IMR-90 (cell line): ENCODE results near the gene AMOTL1. TPM values are rescaled to one million over a fixed set of nuclear protein-coding genes. Genes with fewer than 3 reads are reported as not detected.
A peak's percentile ranks its signal among the peaks of the same experiment; 100 is the strongest.

ENCODE experiments used
- ATAC-seq: fragments of 200-7000 bp; cut with Tn5 transposase; 2 replicates; pipeline ENCODE4 v1.9.1; 2020; ENCODE audit warnings: low read depth, mild to moderate bottlenecking, moderate library complexity
- BruUV-seq: library from RNA; stranded (reverse); fragments of 400-500 nt; replicated peaks from 2 replicates; lab custom pipeline; 2021; lab: Mats Ljungman, UMichigan
- CTCF ChIA-PET: fragments of 300-600 bp; formaldehyde crosslinking; extraction: SDS; loops from one replicate; lab custom pipeline; 2021; ENCODE audit warnings: antibody characterized with exemption; lab: Yijun Ruan, JAX
- POLR2A ChIA-PET: fragments of 300-600 bp; sonication (Branson Sonifier 250); formaldehyde crosslinking; loops from one replicate; lab custom pipeline; 2022; ENCODE audit warnings: antibody characterized with exemption; ENCODE audit not compliant: unreplicated experiment; lab: Charles Lee
- DNase-seq: peaks from one replicate; pipeline ENCODE4 v3.0.0; 2013
- H2AFZ ChIP-seq: replicated peaks from 2 replicates; pipeline ENCODE3; 2013; ENCODE audit warnings: low read length, mild to moderate bottlenecking; ENCODE audit not compliant: poor library complexity
- H2AK5ac ChIP-seq: 2 replicates; pipeline ENCODE4 v1.6.1; 2013; ENCODE audit warnings: low read depth, low read length, inconsistent platforms
- H2AK9ac ChIP-seq: replicated peaks from 2 replicates; pipeline ENCODE3; 2013; ENCODE audit warnings: mild to moderate bottlenecking, low read depth, low read length, moderate library complexity; ENCODE audit not compliant: poor library complexity
- H2BK120ac ChIP-seq: 2 replicates; pipeline ENCODE4 v1.6.1; 2013; ENCODE audit warnings: low read depth, low read length, inconsistent platforms
- H2BK15ac ChIP-seq: 3 replicates; pipeline ENCODE4 v1.6.1; 2013; ENCODE audit warnings: low read depth, low read length, inconsistent platforms
- H2BK20ac ChIP-seq: 2 replicates; pipeline ENCODE4 v1.6.1; 2013; ENCODE audit warnings: low read depth, mild to moderate bottlenecking, inconsistent platforms, low read length, moderate library complexity
- H2BK5ac ChIP-seq: 2 replicates; pipeline ENCODE4 v1.6.1; 2013; ENCODE audit warnings: mild to moderate bottlenecking, low read depth, low read length, inconsistent platforms; ENCODE audit not compliant: poor library complexity, severe bottlenecking
- H3K14ac ChIP-seq: replicated peaks from 2 replicates; pipeline ENCODE4 v1.6.1; 2013; ENCODE audit warnings: low read depth, low read length, inconsistent platforms
- H3K18ac ChIP-seq: 2 replicates; pipeline ENCODE4 v1.6.1; 2013; ENCODE audit warnings: low read depth, low read length, control low read depth
- H3K23ac ChIP-seq: 2 replicates; pipeline ENCODE4 v1.6.1; 2013; ENCODE audit warnings: low read depth, low read length, inconsistent platforms
- H3K27ac ChIP-seq: 2 replicates; pipeline ENCODE4 v1.5.1; 2013; ENCODE audit warnings: mild to moderate bottlenecking, control low read depth, low read length; ENCODE audit not compliant: insufficient read depth
- H3K27me3 ChIP-seq: 2 replicates; pipeline ENCODE4 v1.6.1; 2013; ENCODE audit warnings: low read length; ENCODE audit not compliant: control insufficient read depth, insufficient read depth
- H3K36me3 ChIP-seq: 2 replicates; pipeline ENCODE4 v1.6.1; 2013; ENCODE audit warnings: low read length, mixed read lengths; ENCODE audit not compliant: control insufficient read depth, insufficient read depth
- H3K4ac ChIP-seq: 2 replicates; pipeline ENCODE4 v1.6.1; 2013; ENCODE audit warnings: low read depth, low read length, inconsistent platforms
- H3K4me1 ChIP-seq: 2 replicates; pipeline ENCODE4 v1.6.1; 2013; ENCODE audit warnings: low read length, mixed read lengths; ENCODE audit not compliant: control insufficient read depth, insufficient read depth
- H3K4me2 ChIP-seq: 2 replicates; pipeline ENCODE4 v1.6.1; 2013; ENCODE audit warnings: low read depth, mild to moderate bottlenecking, control low read depth, low read length, moderate library complexity
- H3K4me3 ChIP-seq: 2 replicates; pipeline ENCODE4 v1.5.1; 2013; ENCODE audit warnings: low read depth, mild to moderate bottlenecking, control low read depth, low read length, moderate library complexity; ENCODE audit not compliant: insufficient read depth
- H3K56ac ChIP-seq: 2 replicates; pipeline ENCODE4 v1.6.1; 2013; ENCODE audit warnings: low read length, inconsistent platforms; ENCODE audit not compliant: insufficient read depth; ENCODE audit errors: extremely low read depth
- H3K79me1 ChIP-seq, 2 experiments: 2 replicates each; pipeline ENCODE4 v1.6.1; 2013; ENCODE audit warnings: low read length in 2 of 2, inconsistent platforms in 1 of 2, low read depth in 1 of 2
- H3K9ac ChIP-seq: 2 replicates; pipeline ENCODE4 v1.6.1; 2013; ENCODE audit warnings: low read depth, low read length, control low read depth
- H3K9me1 ChIP-seq: 2 replicates; pipeline ENCODE4 v1.6.1; 2013; ENCODE audit warnings: low read length, inconsistent platforms; ENCODE audit not compliant: insufficient read depth
- H3K9me3 ChIP-seq: 2 replicates; pipeline ENCODE4 v1.6.1; 2013; ENCODE audit warnings: low read length; ENCODE audit not compliant: control insufficient read depth, insufficient read depth
- H4K20me1 ChIP-seq: 2 replicates; pipeline ENCODE4 v1.6.1; 2013; ENCODE audit warnings: low read length, inconsistent platforms; ENCODE audit not compliant: insufficient read depth
- H4K5ac ChIP-seq: 2 replicates; pipeline ENCODE4 v1.6.1; 2013; ENCODE audit warnings: mild to moderate bottlenecking, low read depth, low read length, control low read depth
- H4K8ac ChIP-seq, 2 experiments: 2 replicates each; pipeline ENCODE4 v1.6.1; 2013; ENCODE audit warnings: low read depth in 2 of 2, low read length in 2 of 2, control low read depth in 1 of 2, inconsistent platforms in 1 of 2
- H4K91ac ChIP-seq: 2 replicates; pipeline ENCODE4 v1.6.1; 2013; ENCODE audit warnings: low read depth, low read length, inconsistent platforms; ENCODE audit not compliant: insufficient read depth
- CHD1 ChIP-seq: IDR thresholded peaks from 2 replicates; pipeline ENCODE4 v1.6.1; 2012; ENCODE audit warnings: low read depth, low read length, improper control_type of control experiment
- CTCF ChIP-seq: conservative IDR thresholded peaks from 2 replicates; pipeline ENCODE4 v1.5.1; 2012; ENCODE audit warnings: mild to moderate bottlenecking, low read depth, low read length, improper control_type of control experiment
- ELK1 ChIP-seq: fragments of 150-350 bp; IDR thresholded peaks from 2 replicates; pipeline ENCODE4 v1.6.1; 2016; ENCODE audit warnings: low read depth, mild to moderate bottlenecking, low read length, moderate library complexity, borderline replicate concordance
- MAFK ChIP-seq: IDR thresholded peaks from 2 replicates; pipeline ENCODE4 v1.6.1; 2012; ENCODE audit warnings: low read depth, low read length, improper control_type of control experiment
- MXI1 ChIP-seq: IDR thresholded peaks from 2 replicates; pipeline ENCODE4 v1.6.1; 2012; ENCODE audit warnings: low read depth, mild to moderate bottlenecking, low read length, moderate library complexity, borderline replicate concordance
- NFE2L2 ChIP-seq: fragments of 150-350 bp; IDR thresholded peaks from 2 replicates; pipeline ENCODE4 v1.6.1; 2016; ENCODE audit warnings: low read depth, mild to moderate bottlenecking, low read length
- RCOR1 ChIP-seq: IDR thresholded peaks from 2 replicates; pipeline ENCODE4 v1.6.1; 2012; ENCODE audit warnings: mild to moderate bottlenecking, low read length, improper control_type of control experiment; ENCODE audit not compliant: insufficient replicate concordance
- SMC3 ChIP-seq: fragments of 150-350 bp; IDR thresholded peaks from 2 replicates; pipeline ENCODE4 v1.6.1; 2016; ENCODE audit warnings: low read depth, mild to moderate bottlenecking, antibody characterized with exemption, low read length, moderate library complexity
- WGBS, 2 experiments: methylation state at CpG; one replicate each; pipeline versions ENCODE4 v1.1.5 to v1.1.7; 2013; ENCODE audit warnings: missing lambda C conversion rate in 2 of 2; ENCODE audit not compliant: insufficient read length in 1 of 2; ENCODE audit errors: extremely low coverage in 2 of 2; 5-methylcytosine and 5-hydroxymethylcytosine counted together
- dilution Hi-C: fragments of 300-500 bp; cut with HindIII; formaldehyde crosslinking; loops from one replicate; pipeline ENCODE4 v1.14.3; 2018; ENCODE audit warnings: low sequenced_read_pairs; ENCODE audit not compliant: unreplicated experiment
- in situ Hi-C: fragments of 300-500 bp; cut with MboI; formaldehyde crosslinking; loops from 3 replicates; pipeline ENCODE4 v1.14.3; 2019; ENCODE audit warnings: low sequenced_read_pairs, inconsistent platforms, mixed read lengths
- intact Hi-C: fragments of 100-400 bp; cut with micrococcal nuclease; formaldehyde crosslinking; loops from 2 replicates; pipeline ENCODE4 v1.10.0; 2022
- polyA plus RNA-seq, 3 experiments: library from polyadenylated mRNA; depleted of rRNA; stranded (reverse); fragments of >200 nt; gene quantifications; 2 replicates each; pipeline ENCODE4 v1.2.3, GENCODE V29; 2012; ENCODE audit warnings: low replicate concordance in 1 of 3
- total RNA-seq: library from RNA; depleted of rRNA; stranded (reverse); fragments of >200 nt; gene quantifications from 2 replicates; pipeline ENCODE4 v1.2.3, GENCODE V29; 2012
- TF ChIP-seq, protein P1 (sequence below): fragments of 150-350 bp; IDR thresholded peaks from 2 replicates; pipeline ENCODE4 v1.6.1; 2017; ENCODE audit warnings: mild to moderate bottlenecking, antibody characterized with exemption, low read length, low read depth

The AMOTL1 gene
- total and polyA plus RNA-seq, 2 of the 4 experiments (the other 2 are of a cell fraction): 18.6 to 49.5 TPM

DNA sequence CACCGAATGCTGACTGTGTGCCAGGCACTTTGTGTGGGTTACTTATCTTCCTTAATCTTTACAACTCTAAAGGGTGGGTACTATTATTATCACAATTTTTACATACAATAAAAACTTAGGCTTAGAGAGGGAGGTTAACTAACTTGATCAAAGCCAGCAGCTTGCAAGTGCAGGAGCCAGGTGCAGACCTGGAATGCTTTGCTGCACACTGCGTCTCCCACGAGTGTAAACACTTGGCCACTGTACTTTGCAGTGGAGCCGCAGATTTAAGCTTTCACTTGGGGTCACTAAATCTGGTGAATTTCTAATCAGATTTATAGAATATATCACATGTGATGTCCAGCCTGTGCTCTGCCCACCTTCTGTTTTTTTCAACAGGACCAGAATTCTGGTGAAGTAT lies 36.7 kb downstream of the AMOTL1 start:
- dilution Hi-C loops: no loop called here
- BruUV-seq: no TSS peak
- H2BK5ac ChIP-seq: peak overlapping the region; percentile 86
- no peak for ATAC-seq
- peak overlapping the region; percentile 29 for H2AK5ac ChIP-seq
- H3K27me3 ChIP-seq: no peaks in the 10 kb centered on the region
- no peak overlapping the region for H4K5ac ChIP-seq
- WGBS, 2 experiments: no CpG with 5 or more reads among the region's 4 CpGs
- peaks cover 31% of the 10 kb centered on the region for H3K36me3 ChIP-seq
- no peak overlapping the region for H3K4me3 ChIP-seq
- H3K27ac ChIP-seq: peak overlapping the region; percentile 59; the same call in 1 of the 2 replicates
- POLR2A ChIA-PET: no interaction called here
- H3K9me3 ChIP-seq: no peaks in the 10 kb centered on the region
- no peak overlapping the region for H2AK9ac ChIP-seq
- no peak overlapping the region for H3K9ac ChIP-seq
- no peak overlapping the region for H4K91ac ChIP-seq
- H3K14ac ChIP-seq: peak overlapping the region; percentile 58; the same call in 1 of the 2 replicates
- 0 out of 2 replicates have a peak overlapping the region, but pooled peaks have one; percentile 34 for H3K4ac ChIP-seq
- H2AFZ ChIP-seq: no peak overlapping the region
- in situ Hi-C loops: no loop called here
- H4K8ac ChIP-seq: peak overlapping the region in 1 of 2 experiments; percentile 19; a peak in 2 of 4 replicates
- H3K79me1 ChIP-seq: peaks cover 39 to 76% of the 10 kb centered on the region in 2 experiments
- H3K18ac ChIP-seq: peak overlapping the region; percentile 24; the same call in 1 of the 2 replicates
- H2BK120ac ChIP-seq: 0 out of 2 replicates have a peak overlapping the region, but pooled peaks have one; percentile 27
- peaks cover 35% of the 10 kb centered on the region for H3K9me1 ChIP-seq
- no peak overlapping the region for H3K4me2 ChIP-seq
- 0 out of 3 replicates have a peak overlapping the region, but pooled peaks have one; percentile 71 for H2BK15ac ChIP-seq
- H3K56ac ChIP-seq: no peak overlapping the region
- H2BK20ac ChIP-seq: no peak overlapping the region; the same call in 1 of the 2 replicates
- CTCF ChIA-PET: no interaction called here
- no peak for DNase-seq
- H3K4me1 ChIP-seq: peaks cover 28% of the 10 kb centered on the region
- no peak for TF ChIP-seq NFE2L2
- TF ChIP-seq, protein P1, sequence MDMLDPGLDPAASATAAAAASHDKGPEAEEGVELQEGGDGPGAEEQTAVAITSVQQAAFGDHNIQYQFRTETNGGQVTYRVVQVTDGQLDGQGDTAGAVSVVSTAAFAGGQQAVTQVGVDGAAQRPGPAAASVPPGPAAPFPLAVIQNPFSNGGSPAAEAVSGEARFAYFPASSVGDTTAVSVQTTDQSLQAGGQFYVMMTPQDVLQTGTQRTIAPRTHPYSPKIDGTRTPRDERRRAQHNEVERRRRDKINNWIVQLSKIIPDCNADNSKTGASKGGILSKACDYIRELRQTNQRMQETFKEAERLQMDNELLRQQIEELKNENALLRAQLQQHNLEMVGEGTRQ: no peak
- no peak for TF ChIP-seq CTCF
- TF ChIP-seq SMC3: no peak
- TF ChIP-seq MAFK: no peak
- TF ChIP-seq ELK1: no peak
- TF ChIP-seq RCOR1: no peak
- no peak for TF ChIP-seq CHD1
- TF ChIP-seq MXI1: no peak
- peak overlapping the region; percentile 7; the same call in 1 of the 2 replicates for H3K23ac ChIP-seq
- intact Hi-C loops: loop anchor here (5.0 kb wide), 1 partner anchor 42 kb away; no protein-coding TSS in a partner anchor
- H4K20me1 ChIP-seq: peaks cover 12% of the 10 kb centered on the region; the same call in 1 of the 2 replicates
